Cardiac muscle cell (in vitro differentiated cells and primary cell): Measurements from ENCODE around the gene PLAU. TPM values are rescaled to one million over a fixed set of nuclear protein-coding genes. Genes with fewer than 3 reads are reported as not detected.
"Not testable (repeated sequence)": the region's sequence is repeated elsewhere in the genome, so short reads cannot be mapped to it uniquely, and the experiment has no call there.

ENCODE experiments used
- DNase-seq, 2 donors: peaks; one replicate each; pipeline versions ENCODE4 v3.0.0 to v3.0.0-alpha.2; 2010 to 2017; ENCODE audit warnings: low read depth in 1 of 2, low spot score in 1 of 2
- H3K27ac ChIP-seq: fragments of 200-600 bp; sonication (generic); 2 replicates; pipeline ENCODE4 v1.5.1; 2016
- H3K27me3 ChIP-seq: fragments of 200-600 bp; sonication (generic); 2 replicates; pipeline ENCODE4 v1.6.0; 2016; ENCODE audit warnings: control low read depth
- H3K36me3 ChIP-seq: fragments of 200-600 bp; sonication (generic); 2 replicates; pipeline ENCODE4 v1.5.1; 2016; ENCODE audit warnings: control low read depth
- H3K4me1 ChIP-seq: fragments of 200-600 bp; sonication (generic); 2 replicates; pipeline ENCODE4 v1.8.1; 2017; ENCODE audit warnings: low read depth, mild to moderate bottlenecking, mixed run types
- H3K4me3 ChIP-seq: fragments of 200-600 bp; sonication (generic); 2 replicates; pipeline ENCODE4 v1.5.1; 2016; ENCODE audit warnings: mild to moderate bottlenecking
- H3K9me3 ChIP-seq: fragments of 200-600 bp; sonication (generic); 2 replicates; pipeline ENCODE4 v1.5.1; 2017; ENCODE audit warnings: low read depth, mild to moderate bottlenecking, control low read depth
- CTCF ChIP-seq: IDR thresholded peaks from 2 replicates; pipeline ENCODE4 v1.5.1; 2012; ENCODE audit warnings: low read depth, mild to moderate bottlenecking, low read length
- polyA plus RNA-seq: library from polyadenylated mRNA; unstranded; fragments of >200 nt; fragmentation: Nextera tagmentation; extraction: Ambion mirVana; gene quantifications from 2 replicates; pipeline ENCODE4 v1.2.1, GENCODE V29; 2016
- total RNA-seq: library from RNA; depleted of rRNA; stranded (reverse); fragments of >200 nt; gene quantifications from 2 replicates; pipeline ENCODE4 v1.2.3, GENCODE V29; 2016

The PLAU gene
- total and polyA plus RNA-seq, 2 experiments from 2014 or later, result 3.8 to 4.1 TPM

- H3K4me3 ChIP-seq, result no peak overlapping the region
- H3K27me3 ChIP-seq, result peaks cover 5% of the 10 kb centered on the region
- no peak for TF ChIP-seq CTCF
- no peak for DNase-seq
- H3K27ac ChIP-seq, result no peak overlapping the region
- no peaks in the 10 kb centered on the region for H3K36me3 ChIP-seq
- no peaks in the 10 kb centered on the region for H3K9me3 ChIP-seq
- no peaks in the 10 kb centered on the region for H3K4me1 ChIP-seq
Observed at GRCh38 chr10:73916761-73917470, 6.0 kb downstream of the PLAU start.

GRCh38 chr10:73917566-73918305 lies 6.8 kb downstream of the PLAU start:
- no peaks in the 10 kb centered on the region for H3K4me1 ChIP-seq
- no peak for DNase-seq
- H3K9me3 ChIP-seq, result no peaks in the 10 kb centered on the region
- no peaks in the 10 kb centered on the region for H3K36me3 ChIP-seq
- no peak overlapping the region for H3K27ac ChIP-seq
- no peaks in the 10 kb centered on the region for H3K27me3 ChIP-seq
- no peak for TF ChIP-seq CTCF
- H3K4me3 ChIP-seq, result no peak overlapping the region

- not testable (repeated sequence) for H3K9me3 ChIP-seq, H3K27me3 ChIP-seq, H3K27ac ChIP-seq, H3K4me1 ChIP-seq, H3K4me3 ChIP-seq, DNase-seq, H3K36me3 ChIP-seq
Observed at GRCh38 chr10:73919481-73919880, 8.5 kb downstream of the PLAU start.

GRCh38 chr10:73920089-73920488 lies 9.2 kb downstream of the PLAU start:
- TF ChIP-seq CTCF, result no peak
- DNase-seq, result peak in 1 of 2 donors; percentile 31

GRCh38 chr10:73922007-73922863 lies 11.3 kb downstream of the PLAU start:
- no peaks in the 10 kb centered on the region for H3K36me3 ChIP-seq
- peaks cover 3% of the 10 kb centered on the region for H3K4me1 ChIP-seq
- H3K4me3 ChIP-seq, result no peak overlapping the region
- no peaks in the 10 kb centered on the region for H3K9me3 ChIP-seq
- H3K27ac ChIP-seq, result no peak overlapping the region
- no peaks in the 10 kb centered on the region for H3K27me3 ChIP-seq
- TF ChIP-seq CTCF, result no peak
- no peak for DNase-seq

More at GRCh38 chr10:73920089-73920488, 9.2 kb downstream of the PLAU start:
- Histone ChIP-seq H3K36me3 (no peaks in the 10 kb centered on the region), H3K27me3 (no peaks in the 10 kb centered on the region), H3K4me3 (no peak overlapping the region), H3K4me1 (peaks cover 3% of the 10 kb centered on the region), H3K27ac (no peak overlapping the region), H3K9me3 (no peaks in the 10 kb centered on the region)
